KG1 (cell line): ENCODE data around the gene ZBTB4.

Experiments
- DNase-seq: peaks from one replicate; lab custom pipeline; 2025; lab: John Stamatoyannopoulos, UW

Gene ZBTB4, protein sequence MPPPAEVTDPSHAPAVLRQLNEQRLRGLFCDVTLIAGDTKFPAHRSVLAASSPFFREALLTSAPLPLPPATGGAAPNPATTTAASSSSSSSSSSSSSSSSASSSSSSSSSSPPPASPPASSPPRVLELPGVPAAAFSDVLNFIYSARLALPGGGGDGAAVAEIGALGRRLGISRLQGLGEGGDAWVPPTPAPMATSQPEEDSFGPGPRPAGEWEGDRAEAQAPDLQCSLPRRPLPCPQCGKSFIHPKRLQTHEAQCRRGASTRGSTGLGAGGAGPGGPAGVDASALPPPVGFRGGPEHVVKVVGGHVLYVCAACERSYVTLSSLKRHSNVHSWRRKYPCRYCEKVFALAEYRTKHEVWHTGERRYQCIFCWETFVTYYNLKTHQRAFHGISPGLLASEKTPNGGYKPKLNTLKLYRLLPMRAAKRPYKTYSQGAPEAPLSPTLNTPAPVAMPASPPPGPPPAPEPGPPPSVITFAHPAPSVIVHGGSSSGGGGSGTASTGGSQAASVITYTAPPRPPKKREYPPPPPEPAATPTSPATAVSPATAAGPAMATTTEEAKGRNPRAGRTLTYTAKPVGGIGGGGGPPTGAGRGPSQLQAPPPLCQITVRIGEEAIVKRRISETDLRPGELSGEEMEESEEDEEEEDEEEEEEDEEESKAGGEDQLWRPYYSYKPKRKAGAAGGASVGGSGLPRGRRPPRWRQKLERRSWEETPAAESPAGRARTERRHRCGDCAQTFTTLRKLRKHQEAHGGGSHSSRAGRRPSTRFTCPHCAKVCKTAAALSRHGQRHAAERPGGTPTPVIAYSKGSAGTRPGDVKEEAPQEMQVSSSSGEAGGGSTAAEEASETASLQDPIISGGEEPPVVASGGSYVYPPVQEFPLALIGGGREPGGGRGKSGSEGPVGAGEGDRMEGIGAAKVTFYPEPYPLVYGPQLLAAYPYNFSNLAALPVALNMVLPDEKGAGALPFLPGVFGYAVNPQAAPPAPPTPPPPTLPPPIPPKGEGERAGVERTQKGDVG

DNA sequence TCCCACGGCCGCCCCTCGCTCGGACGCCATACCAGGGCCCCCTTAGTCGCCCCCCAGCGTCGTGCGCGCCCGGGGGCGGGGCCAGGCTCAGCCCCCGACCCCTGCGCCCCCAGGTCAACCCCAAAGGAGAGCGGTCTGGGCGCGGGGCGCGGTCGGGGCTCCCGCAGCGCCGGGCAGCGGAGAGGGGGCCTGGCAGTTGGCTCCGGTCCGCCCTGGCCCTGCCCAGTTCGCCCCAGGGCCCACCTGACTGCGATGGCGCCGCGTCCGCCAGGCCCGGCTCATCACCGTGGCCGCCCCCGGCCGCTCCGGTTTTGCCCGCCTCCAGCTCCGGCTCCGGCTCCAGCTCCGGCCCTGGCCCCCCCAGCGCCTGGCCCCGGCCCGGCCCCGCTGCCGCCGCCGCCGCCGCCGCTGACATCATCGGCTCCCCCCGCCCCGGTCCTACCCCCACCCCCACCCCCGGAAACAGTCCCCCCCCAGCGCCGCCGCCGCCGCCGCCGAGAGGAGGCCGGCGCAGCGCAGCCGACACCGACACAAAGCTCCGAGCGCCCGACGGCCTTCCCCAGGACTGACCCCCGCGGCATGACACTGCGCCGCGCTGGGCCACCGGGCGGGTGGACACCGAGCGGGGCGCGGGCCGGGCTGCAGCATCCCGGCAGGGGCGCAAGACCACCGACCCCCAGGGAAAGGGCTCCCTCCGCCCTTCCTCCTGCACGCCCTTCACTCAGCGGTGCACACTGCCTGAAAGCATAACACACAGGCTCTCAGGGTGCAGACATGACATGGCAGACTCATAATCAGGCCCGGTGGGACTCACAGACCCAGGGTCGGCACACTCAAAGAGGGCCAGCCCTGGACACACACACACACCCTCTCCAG, at the start of gene ZBTB4:
Gene ZBTB4, minus strand, starts transcription at position 419 of the 876 bp plus-strand sequence. CDS start 12,830 bp downstream, outside the sequence.
- no peak for DNase-seq

DNA sequence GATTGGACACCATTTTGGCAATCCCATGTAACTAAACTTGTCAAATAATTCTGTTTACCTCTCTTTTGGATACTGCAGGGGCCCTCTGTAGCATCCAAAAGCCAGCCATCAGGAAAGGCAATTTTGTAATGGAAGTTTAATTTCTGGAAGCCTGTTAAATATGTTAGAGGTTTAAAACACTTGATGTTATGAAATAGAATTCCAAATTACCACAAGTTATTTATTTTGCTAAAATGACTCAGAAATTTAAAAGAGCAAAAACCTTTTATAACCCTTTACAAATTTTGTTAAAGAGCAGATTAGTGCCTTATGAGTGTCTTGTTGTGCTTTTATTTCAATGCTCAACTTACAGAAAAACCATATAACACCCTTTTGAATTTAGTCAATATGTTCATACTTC, 49.4 kb upstream of the ZBTB4 start:
- DNase-seq = no peak

GRCh38 chr17:7523033-7523432, 43.6 kb upstream of the ZBTB4 start:
- no peak for DNase-seq

DNA sequence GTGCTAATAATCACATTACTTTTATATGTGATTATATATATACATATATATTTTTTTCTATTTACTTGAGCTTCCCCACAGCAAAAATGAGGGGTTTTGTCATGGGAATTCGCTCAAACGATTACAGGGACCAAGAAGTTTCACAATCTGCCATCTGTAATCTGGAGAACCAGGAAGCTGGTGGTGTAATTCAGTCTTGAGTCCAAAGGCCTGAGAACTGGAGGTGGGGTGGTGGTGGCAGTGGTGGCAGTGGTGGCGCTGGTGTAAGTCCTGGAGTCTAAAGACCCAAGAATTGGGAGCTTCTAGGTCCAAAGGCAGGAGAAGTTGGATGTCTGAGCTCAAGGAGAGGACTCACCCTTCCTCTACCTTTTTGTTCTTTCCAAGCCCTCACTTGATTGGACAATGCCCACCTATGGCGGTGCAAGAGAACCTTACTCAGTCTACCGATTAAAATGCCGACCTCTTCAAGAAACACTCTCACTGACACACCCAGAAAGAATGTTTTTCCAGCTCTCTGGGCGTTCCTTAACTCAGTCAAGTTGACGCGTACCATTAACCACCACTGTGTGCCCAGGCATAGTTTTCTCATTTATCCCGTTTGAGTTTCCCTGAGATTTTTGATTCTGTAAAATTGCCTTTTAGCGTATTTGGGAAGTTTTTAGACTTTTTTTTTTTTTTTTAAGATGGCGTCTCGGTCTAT, 36.6 kb upstream of the ZBTB4 start:
- DNase-seq = no peak

DNA sequence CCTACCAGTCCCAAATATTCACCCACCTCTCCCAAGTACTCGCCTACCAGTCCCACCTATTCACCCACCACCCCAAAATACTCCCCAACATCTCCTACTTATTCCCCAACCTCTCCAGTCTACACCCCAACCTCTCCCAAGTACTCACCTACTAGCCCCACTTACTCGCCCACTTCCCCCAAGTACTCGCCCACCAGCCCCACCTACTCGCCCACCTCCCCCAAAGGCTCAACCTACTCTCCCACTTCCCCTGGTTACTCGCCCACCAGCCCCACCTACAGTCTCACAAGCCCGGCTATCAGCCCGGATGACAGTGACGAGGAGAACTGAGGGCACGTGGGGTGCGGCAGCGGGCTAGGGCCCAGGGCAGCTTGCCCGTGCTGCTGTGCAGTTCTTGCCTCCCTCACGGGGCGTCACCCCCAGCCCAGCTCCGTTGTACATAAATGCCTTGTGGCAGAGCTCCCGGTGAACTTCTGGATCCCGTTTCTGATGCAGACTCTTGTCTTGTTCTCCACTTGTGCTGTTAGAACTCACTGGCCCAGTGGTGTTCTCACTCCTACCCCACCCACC, 34.5 kb upstream of the ZBTB4 start:
- no peak for DNase-seq

DNA sequence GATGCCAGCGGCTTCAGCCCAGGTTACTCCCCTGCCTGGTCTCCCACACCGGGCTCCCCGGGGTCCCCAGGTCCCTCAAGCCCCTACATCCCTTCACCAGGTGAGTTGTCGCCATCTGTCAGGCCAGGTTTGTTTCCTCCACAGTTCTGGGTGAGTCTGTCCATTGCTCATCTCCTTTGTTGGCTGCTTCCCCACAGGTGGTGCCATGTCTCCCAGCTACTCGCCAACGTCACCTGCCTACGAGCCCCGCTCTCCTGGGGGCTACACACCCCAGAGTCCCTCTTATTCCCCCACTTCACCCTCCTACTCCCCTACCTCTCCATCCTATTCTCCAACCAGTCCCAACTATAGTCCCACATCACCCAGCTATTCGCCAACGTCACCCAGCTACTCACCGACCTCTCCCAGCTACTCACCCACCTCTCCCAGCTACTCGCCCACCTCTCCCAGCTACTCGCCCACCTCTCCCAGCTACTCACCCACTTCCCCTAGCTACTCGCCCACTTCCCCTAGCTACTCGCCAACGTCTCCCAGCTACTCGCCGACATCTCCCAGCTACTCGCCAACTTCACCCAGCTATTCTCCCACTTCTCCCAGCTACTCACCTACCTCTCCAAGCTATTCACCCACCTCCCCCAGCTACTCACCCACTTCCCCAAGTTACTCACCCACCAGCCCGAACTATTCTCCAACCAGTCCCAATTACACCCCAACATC, 33.6 kb upstream of the ZBTB4 start:
- DNase-seq = no peak

DNA sequence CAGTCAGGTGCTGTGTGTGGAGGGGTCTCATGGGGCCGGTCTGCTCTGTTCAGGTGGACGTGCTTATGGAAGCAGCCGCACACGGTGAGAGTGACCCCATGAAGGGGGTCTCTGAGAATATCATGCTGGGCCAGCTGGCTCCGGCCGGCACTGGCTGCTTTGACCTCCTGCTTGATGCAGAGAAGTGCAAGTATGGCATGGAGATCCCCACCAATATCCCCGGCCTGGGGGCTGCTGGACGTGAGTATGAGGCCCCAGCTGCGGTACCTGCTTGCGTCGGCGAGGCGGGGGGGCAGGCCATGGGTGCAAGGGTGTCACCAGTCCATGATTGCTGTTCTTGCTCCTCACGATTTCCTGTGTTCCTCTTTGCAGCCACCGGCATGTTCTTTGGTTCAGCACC, 32.7 kb upstream of the ZBTB4 start:
- DNase-seq = no peak

GRCh38 chr17:7511108-7511507, 31.7 kb upstream of the ZBTB4 start:
- DNase-seq = no peak

- DNase-seq = no peak
These were observed 30.5 kb upstream of the ZBTB4 start for GRCh38 chr17:7509937-7510336.

- no peak for DNase-seq
These were observed 29.4 kb upstream of the ZBTB4 start for GRCh38 chr17:7508846-7509245.

- DNase-seq = no peak
These were observed 28.7 kb upstream of the ZBTB4 start for GRCh38 chr17:7508145-7508544.

GRCh38 chr17:7503521-7503920, 24.1 kb upstream of the ZBTB4 start:
- no peak for DNase-seq

DNA sequence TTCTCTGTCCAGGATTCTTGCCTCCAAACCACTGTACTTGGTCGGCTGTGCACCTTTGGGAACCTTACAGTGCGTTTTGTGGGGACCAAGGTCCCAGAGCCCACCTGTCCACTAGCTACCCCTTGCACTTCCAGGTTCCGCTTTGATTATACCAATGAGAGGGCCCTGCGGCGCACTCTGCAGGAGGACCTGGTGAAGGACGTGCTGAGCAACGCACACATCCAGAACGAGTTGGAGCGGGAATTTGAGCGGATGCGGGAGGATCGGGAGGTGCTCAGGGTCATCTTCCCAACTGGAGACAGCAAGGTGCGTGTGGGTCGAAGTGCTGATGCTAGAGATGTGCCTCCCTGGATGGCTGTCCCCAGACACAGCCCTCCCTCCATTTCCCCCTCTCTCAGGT, 23.6 kb upstream of the ZBTB4 start:
- DNase-seq = no peak

DNA sequence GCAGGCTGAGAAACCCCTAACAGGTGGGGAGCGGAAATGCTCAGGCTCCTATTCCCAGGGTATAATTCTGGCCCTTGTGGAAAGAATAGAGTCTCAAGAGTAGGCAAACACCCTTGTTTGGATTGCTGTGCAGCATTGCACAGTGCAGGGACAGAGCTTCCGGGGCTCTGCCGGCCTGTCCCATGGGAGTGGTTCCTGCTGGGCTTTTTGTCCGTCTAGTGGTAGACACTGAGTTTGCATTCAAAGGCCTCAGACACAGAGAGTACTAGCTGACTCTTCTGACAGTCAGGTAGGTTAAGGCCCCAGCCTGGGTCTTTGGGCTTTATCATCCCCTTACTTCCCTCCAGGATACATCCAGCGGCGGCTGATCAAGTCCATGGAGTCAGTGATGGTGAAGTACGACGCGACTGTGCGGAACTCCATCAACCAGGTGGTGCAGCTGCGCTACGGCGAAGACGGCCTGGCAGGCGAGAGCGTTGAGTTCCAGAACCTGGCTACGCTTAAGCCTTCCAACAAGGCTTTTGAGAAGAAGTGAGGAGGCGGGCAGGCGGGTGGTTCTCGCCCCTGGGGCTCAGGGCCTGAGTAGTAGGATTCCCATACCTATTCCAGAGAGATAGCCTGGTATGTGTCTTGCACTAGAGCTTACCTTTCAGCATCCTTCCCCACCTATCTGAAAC, 22.9 kb upstream of the ZBTB4 start:
- no peak for DNase-seq

DNA sequence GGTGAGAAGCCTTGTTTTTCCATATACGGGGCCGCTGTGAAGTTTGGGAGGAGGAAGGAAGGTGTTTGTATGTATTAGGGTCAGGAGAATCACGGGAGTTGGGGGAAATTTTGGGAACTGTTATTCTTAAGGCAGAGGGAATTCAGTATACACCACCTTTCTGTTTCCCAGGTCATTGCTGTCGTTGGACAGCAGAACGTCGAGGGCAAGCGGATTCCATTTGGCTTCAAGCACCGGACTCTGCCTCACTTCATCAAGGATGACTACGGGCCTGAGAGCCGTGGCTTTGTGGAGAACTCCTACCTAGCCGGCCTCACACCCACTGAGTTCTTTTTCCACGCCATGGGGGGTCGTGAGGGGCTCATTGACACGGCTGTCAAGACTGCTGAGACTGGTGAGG, 22.3 kb upstream of the ZBTB4 start:
- no peak for DNase-seq

DNA sequence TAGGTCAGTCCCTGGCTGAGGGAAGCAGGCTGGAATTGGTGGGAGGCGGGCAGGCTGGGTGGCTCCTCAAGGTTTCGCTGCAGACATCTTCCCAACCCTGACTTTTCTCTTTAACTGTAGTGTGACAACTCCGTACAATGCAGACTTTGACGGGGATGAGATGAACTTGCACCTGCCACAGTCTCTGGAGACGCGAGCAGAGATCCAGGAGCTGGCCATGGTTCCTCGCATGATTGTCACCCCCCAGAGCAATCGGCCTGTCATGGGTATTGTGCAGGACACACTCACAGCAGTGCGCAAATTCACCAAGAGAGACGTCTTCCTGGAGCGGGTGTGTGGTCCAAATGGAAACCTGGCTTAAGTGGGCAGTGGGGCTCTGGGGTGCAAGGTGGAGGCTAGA, 19.7 kb upstream of the ZBTB4 start:
- no peak for DNase-seq

- no peak for DNase-seq
These were observed 18.2 kb upstream of the ZBTB4 start for GRCh38 chr17:7497636-7498035.

GRCh38 chr17:7497228-7497627, 17.8 kb upstream of the ZBTB4 start:
- no peak for DNase-seq

- DNase-seq = no peak
These were observed 17.2 kb upstream of the ZBTB4 start for GRCh38 chr17:7496470-7497183.
